Measurements from ENCODE around the gene ATP2C2.

- TF ChIP-seq CTCF (IDR thresholded peaks at IDR 0.05 in 2 of 3, conservative IDR thresholded peaks at IDR 0.05 in 1 of 3; ENCODE audit: insufficient read depth in 2 of 3, low read depth in 1 of 3, low read length in 3 of 3) (no peak), PRPF4 (IDR thresholded peaks at IDR 0.05; ENCODE audit: insufficient read depth, low read depth, low read length, poor library complexity, severe bottlenecking) (no peak), EP300 (IDR thresholded peaks at IDR 0.05; ENCODE audit: low read length) (no peak), SMAD3 (CRISPR knock-in tag; conservative IDR thresholded peaks at IDR 0.05) (no peak)
Measured at GRCh38 chr16:84509032-84509950, 141.0 kb downstream of the ATP2C2 start.

Data from K562 (cell line).